A549 treated with AZD9567 at 1 μM for 4 hours (cell line): ENCODE data around the gene CCL20. TPM values are rescaled to one million over a fixed set of nuclear protein-coding genes. Genes with fewer than 3 reads are reported as not detected.

Experiments used
- total RNA-seq: library from RNA; stranded (reverse); fragments of 200-300 nt; extraction: Qiagen RNA extraction; gene quantifications from 5 replicates; pipeline ENCODE4 v1.2.3, GENCODE V29; 2022; ENCODE audit not compliant: insufficient read depth

The CCL20 gene, protein sequence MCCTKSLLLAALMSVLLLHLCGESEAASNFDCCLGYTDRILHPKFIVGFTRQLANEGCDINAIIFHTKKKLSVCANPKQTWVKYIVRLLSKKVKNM
- 3.6 to 9.0 TPM (median 6.2 TPM) in 4 of 5 replicates, not detected in the other for total RNA-seq

DNA sequence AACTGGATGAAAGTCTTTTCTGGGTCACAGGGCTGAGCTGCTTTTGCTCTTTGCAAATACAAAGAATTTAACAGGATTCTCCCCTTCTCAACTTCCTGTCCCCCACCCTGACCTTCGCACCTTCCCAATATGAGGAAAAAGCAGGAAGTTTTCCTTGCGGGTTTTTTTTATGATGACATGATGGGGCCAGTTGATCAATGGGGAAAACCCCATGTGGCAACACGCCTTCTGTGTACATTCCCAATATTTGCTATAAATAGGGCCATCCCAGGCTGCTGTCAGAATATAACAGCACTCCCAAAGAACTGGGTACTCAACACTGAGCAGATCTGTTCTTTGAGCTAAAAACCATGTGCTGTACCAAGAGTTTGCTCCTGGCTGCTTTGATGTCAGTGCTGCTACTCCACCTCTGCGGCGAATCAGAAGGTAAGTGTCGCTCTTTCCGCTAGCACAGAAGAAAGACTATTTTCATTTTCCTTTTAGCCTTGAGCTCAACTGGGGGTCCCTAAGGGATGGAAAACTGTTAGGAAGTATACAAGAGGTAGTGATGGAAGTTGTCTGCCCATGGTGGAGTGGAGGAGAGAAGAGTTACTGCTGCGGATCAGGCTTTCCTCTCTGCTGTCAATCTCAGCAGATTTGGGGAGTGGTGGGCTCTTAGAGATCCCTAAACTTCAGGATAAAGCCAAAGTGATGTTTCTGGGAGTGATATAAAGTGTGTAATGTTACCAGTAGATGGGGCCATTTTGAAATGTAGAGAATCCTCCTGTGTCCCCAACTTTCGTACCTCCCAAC lies at the start of gene CCL20:
Gene CCL20, plus strand, starts transcription at position 281 of the 792 bp plus-strand sequence. Its CDS starts 70 bp downstream, at position 351.

Other genes starting within 250 kb of the CCL20 start
- gene SCYGR2, start 214.9 kb upstream of the CCL20 start, total RNA-seq, result not detected in 5 replicates
- gene SCYGR3, start 199.0 kb upstream of the CCL20 start, total RNA-seq, result not detected in 5 replicates
- not detected in 5 replicates for gene SCYGR4, start 196.3 kb upstream of the CCL20 start, total RNA-seq
- gene SCYGR5, start 147.0 kb upstream of the CCL20 start, total RNA-seq, result not detected in 5 replicates
- gene SLC19A3, start 95.8 kb upstream of the CCL20 start, total RNA-seq, result 2.6 to 4.0 TPM (median 2.9 TPM) in 5 replicates
- gene SCYGR6, start 89.1 kb upstream of the CCL20 start, total RNA-seq, result not detected in 5 replicates
- not detected in 5 replicates for gene SCYGR7, start 85.5 kb upstream of the CCL20 start, total RNA-seq
- gene SCYGR8, start 67.9 kb upstream of the CCL20 start, total RNA-seq, result not detected in 5 replicates
- 1.6 to 3.7 TPM (median 1.7 TPM) in 5 replicates for gene DAW1, start 57.8 kb downstream of the CCL20 start, total RNA-seq